Measurements from ENCODE around the gene LCE1E. TPM values are rescaled to one million over a fixed set of nuclear protein-coding genes. Genes with fewer than 3 reads are reported as not detected.

Gene LCE1E
- total RNA-seq, 2 donors from 2014 or later, result not detected

GRCh38 chr1:152753586-152753985, 32.5 kb upstream of the LCE1E start:
- no peak overlapping the region for H3K27ac ChIP-seq
- no peaks in the 10 kb centered on the region for H3K27me3 ChIP-seq (replicated peaks; ENCODE audit: insufficient read depth)
- TF ChIP-seq CTCF (IDR thresholded peaks at IDR 0.05) (no peak), POLR2AphosphoS5 (IDR thresholded peaks at IDR 0.05) (no peak), POLR2A (IDR thresholded peaks at IDR 0.05) (no peak)
- no peaks in the 10 kb centered on the region for H3K36me3 ChIP-seq
- no peak for DNase-seq (ENCODE audit: low spot score)
- WGBS, result 14% methylated on average over 1 of the region's 1 CpG
- no peaks in the 10 kb centered on the region for H3K9me3 ChIP-seq
- intact Hi-C loops (cut with DNase I), result no loop called here
- H3K4me1 ChIP-seq (replicated peaks), result no peaks in the 10 kb centered on the region
- H3K4me3 ChIP-seq, result no peak overlapping the region

GRCh38 chr1:152756872-152757271, 29.2 kb upstream of the LCE1E start:
- H3K9me3 ChIP-seq, result no peaks in the 10 kb centered on the region
- H3K4me3 ChIP-seq, result no peak overlapping the region
- no peak for DNase-seq (ENCODE audit: low spot score)
- 71% methylated on average over 2 of the region's 2 CpGs for WGBS
- no peak overlapping the region for H3K27ac ChIP-seq
- H3K27me3 ChIP-seq (replicated peaks; ENCODE audit: insufficient read depth), result no peaks in the 10 kb centered on the region
- H3K36me3 ChIP-seq, result no peaks in the 10 kb centered on the region
- H3K4me1 ChIP-seq (replicated peaks), result no peaks in the 10 kb centered on the region
- intact Hi-C loops (cut with DNase I), result no loop called here
- no peak for TF ChIP-seq CTCF (IDR thresholded peaks at IDR 0.05)
- no peak for TF ChIP-seq POLR2A (IDR thresholded peaks at IDR 0.05)
- no peak for TF ChIP-seq POLR2AphosphoS5 (IDR thresholded peaks at IDR 0.05)

DNA sequence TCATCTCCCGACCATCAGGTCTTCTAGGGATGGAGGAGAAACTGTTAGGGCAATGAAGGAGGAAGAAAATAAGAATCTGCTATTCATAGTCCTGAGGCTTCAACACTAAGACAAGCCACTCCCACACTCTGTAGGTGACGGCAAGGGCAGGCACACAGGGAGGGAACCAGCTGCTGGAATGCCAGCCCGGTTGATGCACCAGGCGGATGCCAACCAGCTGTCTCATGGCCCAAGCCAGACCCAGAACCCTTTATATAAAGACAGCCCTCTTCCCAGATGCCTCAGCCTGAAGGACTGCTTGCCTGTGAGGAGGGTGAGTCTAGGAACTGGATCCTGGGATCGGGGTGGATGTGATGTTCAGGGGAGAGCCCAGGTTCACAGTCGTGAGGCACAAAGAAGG, 28.3 kb upstream of the LCE1E start, which contains the start of gene KPRP:
KPRP (plus strand) TSS at position 279 of the 400 bp plus-strand sequence. CDS start 1,564 bp downstream, outside the sequence.
- no peak within 1 kb of the TSS for H3K4me3 ChIP-seq
- H3K4me1 ChIP-seq (replicated peaks), result no peaks in the 10 kb centered on the region
- H3K9me3 ChIP-seq, result no peaks in the 10 kb centered on the region
- no peaks in the 10 kb centered on the region for H3K36me3 ChIP-seq
- DNase-seq (ENCODE audit: low spot score), result no peak
- intact Hi-C loops (cut with DNase I), result no loop called here
- 55% methylated on average over 6 of the region's 6 CpGs for WGBS
- no peak for TF ChIP-seq POLR2AphosphoS5 (IDR thresholded peaks at IDR 0.05)
- no peak for TF ChIP-seq POLR2A (IDR thresholded peaks at IDR 0.05)
- no peak for TF ChIP-seq CTCF (IDR thresholded peaks at IDR 0.05)
- H3K27ac ChIP-seq, result no peak within 1 kb of the TSS
- no peaks in the 10 kb centered on the region for H3K27me3 ChIP-seq (replicated peaks; ENCODE audit: insufficient read depth)

- H3K4me3 ChIP-seq, result no peak overlapping the region
- no peak overlapping the region for H3K27ac ChIP-seq
- no peak for DNase-seq (ENCODE audit: low spot score)
- no peaks in the 10 kb centered on the region for H3K9me3 ChIP-seq
- WGBS, result 85% methylated on average over 4 of the region's 4 CpGs
- H3K27me3 ChIP-seq (replicated peaks; ENCODE audit: insufficient read depth), result no peaks in the 10 kb centered on the region
- intact Hi-C loops (cut with DNase I), result no loop called here
- no peaks in the 10 kb centered on the region for H3K36me3 ChIP-seq
- H3K4me1 ChIP-seq (replicated peaks), result no peaks in the 10 kb centered on the region
- TF ChIP-seq POLR2A (IDR thresholded peaks at IDR 0.05) (no peak), CTCF (IDR thresholded peaks at IDR 0.05) (no peak), POLR2AphosphoS5 (IDR thresholded peaks at IDR 0.05) (no peak)
Observed at GRCh38 chr1:152758636-152759035, 27.4 kb upstream of the LCE1E start.

GRCh38 chr1:152759453-152760173, 26.4 kb upstream of the LCE1E start:
- no peaks in the 10 kb centered on the region for H3K36me3 ChIP-seq
- no peak overlapping the region for H3K27ac ChIP-seq
- no peak for DNase-seq (ENCODE audit: low spot score)
- intact Hi-C loops (cut with DNase I), result no loop called here
- no peaks in the 10 kb centered on the region for H3K27me3 ChIP-seq (replicated peaks; ENCODE audit: insufficient read depth)
- no peak for TF ChIP-seq CTCF (IDR thresholded peaks at IDR 0.05)
- TF ChIP-seq POLR2AphosphoS5 (IDR thresholded peaks at IDR 0.05), result no peak
- TF ChIP-seq POLR2A (IDR thresholded peaks at IDR 0.05), result no peak
- H3K4me1 ChIP-seq (replicated peaks), result no peaks in the 10 kb centered on the region
- no peak overlapping the region for H3K4me3 ChIP-seq
- no peaks in the 10 kb centered on the region for H3K9me3 ChIP-seq
- WGBS, result 71% methylated on average over 8 of the region's 8 CpGs

Measured in prostate gland (tissue), 2 donors.